Stimulated activated CD8-positive, alpha-beta memory T cell treated with anti-CD3 and anti-CD28 coated beads, Interleukin-7, amount 100 ng/mL, for 1 hour (primary cell): ENCODE results near the gene PDZRN4.

ENCODE experiments used
- DNase-seq, 2 donors: peaks; one replicate each; pipeline ENCODE4 v3.0.0-alpha.2; 2020; ENCODE audit warnings: low read depth in 2 of 2

PDZRN4 gene

GRCh38 chr12:41459111-41459905 lies 271.2 kb downstream of the PDZRN4 start:
- no peak for DNase-seq

- no peak for DNase-seq
Measured at GRCh38 chr12:41459906-41460214, 271.7 kb downstream of the PDZRN4 start.

GRCh38 chr12:41460906-41461305 lies 272.8 kb downstream of the PDZRN4 start:
- DNase-seq = no peak

GRCh38 chr12:41462312-41462711 lies 274.2 kb downstream of the PDZRN4 start:
- no peak for DNase-seq

- DNase-seq = no peak
Measured at GRCh38 chr12:41465526-41465925, 277.4 kb downstream of the PDZRN4 start.

- DNase-seq = no peak
Measured at GRCh38 chr12:41466300-41466699, 278.2 kb downstream of the PDZRN4 start.

GRCh38 chr12:41466802-41467201 lies 278.7 kb downstream of the PDZRN4 start:
- no peak for DNase-seq

- no peak for DNase-seq
Measured at GRCh38 chr12:41467591-41468325, 279.6 kb downstream of the PDZRN4 start.

- no peak for DNase-seq
Measured at GRCh38 chr12:41468341-41468740, 280.2 kb downstream of the PDZRN4 start.

- DNase-seq = no peak
Measured at GRCh38 chr12:41468756-41469155, 280.6 kb downstream of the PDZRN4 start.

GRCh38 chr12:41473441-41473840 lies 285.3 kb downstream of the PDZRN4 start:
- no peak for DNase-seq

- DNase-seq = no peak
Measured at GRCh38 chr12:41474001-41474400, 285.9 kb downstream of the PDZRN4 start.

- DNase-seq = no peak
Measured at GRCh38 chr12:41476499-41477439, 288.6 kb downstream of the PDZRN4 start.

GRCh38 chr12:41479426-41479825 lies 291.3 kb downstream of the PDZRN4 start:
- no peak for DNase-seq

GRCh38 chr12:41485203-41485602 lies 297.1 kb downstream of the PDZRN4 start:
- DNase-seq = no peak

- no peak for DNase-seq
Measured at GRCh38 chr12:41486718-41487117, 298.6 kb downstream of the PDZRN4 start.

- no peak for DNase-seq
Measured at GRCh38 chr12:41496009-41496408, 307.9 kb downstream of the PDZRN4 start.

GRCh38 chr12:41497409-41497808 lies 309.3 kb downstream of the PDZRN4 start:
- DNase-seq = no peak

GRCh38 chr12:41504976-41505375 lies 316.9 kb downstream of the PDZRN4 start:
- no peak for DNase-seq

GRCh38 chr12:41507286-41507685 lies 319.2 kb downstream of the PDZRN4 start:
- no peak for DNase-seq

- DNase-seq = no peak
Measured at GRCh38 chr12:41509271-41510055, 321.3 kb downstream of the PDZRN4 start.
